A673 (cell line): Measurements from ENCODE around the gene ZNFX1. TPM values are rescaled to one million over a fixed set of nuclear protein-coding genes. Genes with fewer than 3 reads are reported as not detected.

Experiments used
- BruUV-seq: library from RNA; stranded (reverse); fragments of 400-500 nt; replicated peaks from 2 replicates; lab custom pipeline; 2021; lab: Mats Ljungman, UMichigan
- CTCF ChIA-PET: fragments of 300-600 bp; sonication (Branson Sonifier 250); formaldehyde crosslinking; loops from one replicate; lab custom pipeline; 2022; ENCODE audit warnings: antibody characterized with exemption; lab: Charles Lee
- POLR2A ChIA-PET: fragments of 300-600 bp; sonication (Branson Sonifier 250); formaldehyde crosslinking; loops from one replicate; lab custom pipeline; 2022; ENCODE audit warnings: antibody characterized with exemption; ENCODE audit not compliant: low non-redundant PET; lab: Charles Lee
- DNase-seq: peaks from one replicate; pipeline ENCODE4 v3.0.0-alpha.2; 2015; ENCODE audit warnings: low spot score
- H3K27ac ChIP-seq: fragments of 200-600 bp; sonication (generic); 2 replicates; pipeline ENCODE4 v1.5.1; 2016; ENCODE audit warnings: mixed run types, low read depth, mild to moderate bottlenecking, mixed read lengths, antibody characterized with exemption, low read length; ENCODE audit not compliant: poor library complexity, severe bottlenecking
- H3K27me3 ChIP-seq: fragments of 200-600 bp; sonication (generic); replicated peaks from 2 replicates; pipeline ENCODE4 v1.6.1; 2017; ENCODE audit warnings: mixed run types, low read depth, mild to moderate bottlenecking, mixed read lengths, antibody characterized with exemption, low read length; ENCODE audit not compliant: insufficient read depth, poor library complexity
- H3K36me3 ChIP-seq: fragments of 200-600 bp; sonication (generic); 2 replicates; pipeline ENCODE4 v1.6.1; 2016; ENCODE audit warnings: mixed run types, mild to moderate bottlenecking, mixed read lengths, antibody characterized with exemption, low read length; ENCODE audit not compliant: insufficient read depth, poor library complexity, severe bottlenecking
- H3K4me1 ChIP-seq: fragments of 200-600 bp; sonication (generic); 2 replicates; pipeline ENCODE4 v1.6.1; 2017; ENCODE audit warnings: mixed run types, mild to moderate bottlenecking, mixed read lengths, antibody characterized with exemption, low read length; ENCODE audit not compliant: insufficient read depth, poor library complexity, severe bottlenecking
- H3K4me3 ChIP-seq: fragments of 200-600 bp; sonication (generic); 2 replicates; pipeline ENCODE4 v1.5.1; 2016; ENCODE audit warnings: low read depth, mixed run types, mild to moderate bottlenecking, mixed read lengths, low read length; ENCODE audit not compliant: poor library complexity, severe bottlenecking
- H3K9me3 ChIP-seq: fragments of 200-600 bp; sonication (generic); 2 replicates; pipeline ENCODE4 v1.6.1; 2016; ENCODE audit warnings: mixed run types, low read depth, mild to moderate bottlenecking, mixed read lengths, antibody characterized with exemption, low read length; ENCODE audit not compliant: poor library complexity, severe bottlenecking
- EZH2 ChIP-seq: fragments of 200-600 bp; sonication (generic); IDR thresholded peaks from 2 replicates; pipeline ENCODE4 v1.6.1; 2017; ENCODE audit warnings: borderline replicate concordance, low read depth, mild to moderate bottlenecking, mixed read lengths, antibody characterized with exemption, low read length; ENCODE audit not compliant: poor library complexity, severe bottlenecking
- intact Hi-C: fragments of 100-400 bp; cut with micrococcal nuclease; formaldehyde crosslinking; loops from one replicate; pipeline ENCODE4 v1.10.0; 2022; ENCODE audit not compliant: unreplicated experiment
- total RNA-seq: library from RNA; stranded (reverse); gene quantifications from 2 replicates; pipeline ENCODE4 v1.2.3, GENCODE V29; 2021
- TF ChIP-seq, protein P1 (sequence below): fragments of 300-800, 200-600 bp; sonication (generic); conservative IDR thresholded peaks from 2 replicates; pipeline ENCODE4 v1.5.1; 2017; ENCODE audit warnings: low read depth, mild to moderate bottlenecking, antibody characterized with exemption, low read length, moderate library complexity, mixed read lengths

Gene ZNFX1
- total RNA-seq, 1 experiment from 2014 or later: 19.0 TPM

DNA sequence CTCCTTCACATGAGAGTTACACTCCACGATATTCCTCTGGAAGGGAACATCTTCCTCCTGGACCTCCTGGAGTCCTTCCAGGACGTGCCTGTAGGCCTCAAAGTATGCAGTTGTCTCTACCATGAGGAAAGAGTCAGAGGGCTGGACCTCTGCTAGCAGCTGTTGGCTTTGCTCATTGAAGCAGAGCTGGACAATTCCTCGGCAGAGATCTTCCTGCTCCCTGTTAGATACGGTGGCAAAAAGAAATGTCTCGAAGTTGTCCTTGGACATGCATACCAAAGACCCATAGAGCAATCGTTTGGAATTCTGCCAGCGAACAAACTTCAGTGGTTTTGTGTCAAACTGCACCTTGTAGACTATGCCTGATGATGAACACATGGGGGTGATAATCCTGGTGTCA, 7.7 kb downstream of the ZNFX1 start:
- Histone ChIP-seq H3K27me3 (no peaks in the 10 kb centered on the region), H3K27ac (no peak overlapping the region), H3K36me3 (peaks cover 63% of the 10 kb centered on the region), H3K4me1 (no peaks in the 10 kb centered on the region), H3K4me3 (no peak overlapping the region), H3K9me3 (no peaks in the 10 kb centered on the region)
- BruUV-seq: TSS peak; percentile 17
- CTCF ChIA-PET: no interaction called here
- POLR2A ChIA-PET: no interaction called here
- intact Hi-C loops: no loop called here
- DNase-seq: no peak
- TF ChIP-seq, protein P1, sequence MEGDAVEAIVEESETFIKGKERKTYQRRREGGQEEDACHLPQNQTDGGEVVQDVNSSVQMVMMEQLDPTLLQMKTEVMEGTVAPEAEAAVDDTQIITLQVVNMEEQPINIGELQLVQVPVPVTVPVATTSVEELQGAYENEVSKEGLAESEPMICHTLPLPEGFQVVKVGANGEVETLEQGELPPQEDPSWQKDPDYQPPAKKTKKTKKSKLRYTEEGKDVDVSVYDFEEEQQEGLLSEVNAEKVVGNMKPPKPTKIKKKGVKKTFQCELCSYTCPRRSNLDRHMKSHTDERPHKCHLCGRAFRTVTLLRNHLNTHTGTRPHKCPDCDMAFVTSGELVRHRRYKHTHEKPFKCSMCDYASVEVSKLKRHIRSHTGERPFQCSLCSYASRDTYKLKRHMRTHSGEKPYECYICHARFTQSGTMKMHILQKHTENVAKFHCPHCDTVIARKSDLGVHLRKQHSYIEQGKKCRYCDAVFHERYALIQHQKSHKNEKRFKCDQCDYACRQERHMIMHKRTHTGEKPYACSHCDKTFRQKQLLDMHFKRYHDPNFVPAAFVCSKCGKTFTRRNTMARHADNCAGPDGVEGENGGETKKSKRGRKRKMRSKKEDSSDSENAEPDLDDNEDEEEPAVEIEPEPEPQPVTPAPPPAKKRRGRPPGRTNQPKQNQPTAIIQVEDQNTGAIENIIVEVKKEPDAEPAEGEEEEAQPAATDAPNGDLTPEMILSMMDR: no peak
- no peak for TF ChIP-seq EZH2

DNA sequence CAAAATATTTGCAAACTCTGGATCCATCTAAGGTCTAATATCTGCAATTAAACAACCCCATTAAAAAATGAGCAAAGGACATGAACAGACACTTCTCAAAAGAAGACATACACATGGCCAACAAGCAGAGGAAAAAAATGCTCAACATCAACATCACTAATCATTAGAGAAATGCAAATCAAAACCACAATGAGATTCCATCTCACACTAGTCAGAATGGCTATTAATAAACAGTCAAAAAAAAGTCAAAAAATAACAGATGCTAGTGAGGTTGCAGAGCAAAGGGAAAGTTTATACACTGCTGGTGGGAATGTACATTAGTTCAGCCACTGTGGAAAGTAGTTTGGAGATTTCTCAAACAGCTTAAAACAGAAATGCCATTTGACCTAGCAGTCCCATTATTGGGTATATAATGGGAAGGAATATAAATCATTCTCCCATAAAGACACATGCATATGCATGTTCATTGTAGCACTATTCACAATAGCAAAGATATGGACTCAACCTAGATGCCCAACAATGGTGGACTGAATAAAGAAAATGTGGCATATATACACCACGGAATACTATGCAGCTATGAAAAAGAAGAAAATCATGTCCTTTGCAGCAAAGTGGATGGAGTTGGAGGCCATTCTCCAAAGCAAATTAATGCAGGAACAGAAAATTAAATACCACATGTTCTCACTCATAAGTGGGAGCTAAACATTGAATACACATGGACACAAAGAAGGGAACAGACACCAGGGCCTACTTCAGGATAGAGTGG, 9.1 kb downstream of the ZNFX1 start:
- ChIA-PET CTCF (no interaction called here), POLR2A (no interaction called here)
- intact Hi-C loops: no loop called here
- no TSS peak for BruUV-seq
- Histone ChIP-seq H3K4me3 (no peak overlapping the region), H3K36me3 (peaks cover 64% of the 10 kb centered on the region), H3K4me1 (no peaks in the 10 kb centered on the region), H3K9me3 (no peaks in the 10 kb centered on the region), H3K27ac (no peak overlapping the region), H3K27me3 (no peaks in the 10 kb centered on the region)
- no peak for DNase-seq
- no peak for TF ChIP-seq EZH2
- TF ChIP-seq, protein P1: no peak

DNA sequence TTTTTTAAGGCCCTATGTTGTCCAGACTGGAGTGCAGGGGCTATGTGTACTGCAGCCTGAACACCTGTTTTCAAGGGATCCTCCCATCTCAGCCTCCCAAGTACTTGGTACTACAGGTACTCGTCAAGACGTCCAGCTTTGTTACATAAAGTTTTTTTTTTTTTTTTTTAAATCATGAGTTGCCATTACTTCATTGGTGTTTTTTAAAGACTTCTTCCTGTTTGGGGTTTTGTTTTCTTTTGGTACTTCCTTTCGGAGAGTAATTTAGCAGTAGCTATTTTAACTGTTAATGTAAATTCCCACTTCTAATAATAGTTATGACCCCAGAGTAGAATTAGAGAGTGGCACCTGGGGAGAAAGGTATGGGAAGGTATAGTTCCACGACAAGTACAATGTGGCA, 10.5 kb downstream of the ZNFX1 start:
- Histone ChIP-seq H3K4me1 (no peaks in the 10 kb centered on the region), H3K36me3 (peaks cover 70% of the 10 kb centered on the region), H3K9me3 (no peaks in the 10 kb centered on the region), H3K27ac (no peak overlapping the region), H3K27me3 (no peaks in the 10 kb centered on the region), H3K4me3 (no peak overlapping the region)
- ChIA-PET CTCF (no interaction called here), POLR2A (no interaction called here)
- TF ChIP-seq EZH2: no peak
- TF ChIP-seq, protein P1: no peak
- intact Hi-C loops: no loop called here
- no peak for DNase-seq
- BruUV-seq: no TSS peak
